K562 (cell line): ENCODE data around the gene KCTD1. TPM values are rescaled to one million over a fixed set of nuclear protein-coding genes. Genes with fewer than 3 reads are reported as not detected.

ENCODE experiments used
- ATAC-seq: fragments of 200-7000 bp; cut with Tn5 transposase; 3 replicates; pipeline ENCODE4 v1.9.1; 2020; ENCODE audit warnings: moderate library complexity
- BruUV-seq: library from RNA; stranded (reverse); fragments of 400-500 nt; replicated peaks from 2 replicates; lab custom pipeline; 2021; lab: Mats Ljungman, UMichigan
- CTCF ChIA-PET: fragments of 300-600 bp; formaldehyde crosslinking; extraction: SDS; loops from one replicate; lab custom pipeline; 2021; ENCODE audit warnings: low intra/inter-chr PET ratio; lab: Yijun Ruan, JAX
- POLR2A ChIA-PET: fragments of 300-600, 350-650 bp; sonication (Branson Sonifier 250); formaldehyde crosslinking; extraction: SDS; loops from one replicate; lab custom pipeline; 2021; ENCODE audit warnings: antibody characterized with exemption, inconsistent platforms; lab: Yijun Ruan, JAX
- DNase-seq, 4 experiments: peaks; one replicate each; pipeline versions ENCODE4 v3.0.0 to v3.0.0-alpha.2; 2011 to 2018; ENCODE audit warnings: low spot score in 3 of 4, mixed read lengths in 3 of 4; ENCODE audit errors: extremely low read depth in 1 of 4
- FAIRE-seq: peaks from 2 replicates; lab custom pipeline; 2011; peaks lifted over from hg19 to GRCh38; lab: Jason Lieb, UNC
- H2AFZ ChIP-seq: 2 replicates; pipeline ENCODE4 v1.6.0; 2011; ENCODE audit warnings: low read depth, low read length, control low read depth, inconsistent platforms
- H3K27ac ChIP-seq: fragments of 200-600 bp; 3 replicates; pipeline ENCODE4 v1.8.0; 2011; ENCODE audit warnings: low read depth, mild to moderate bottlenecking, control low read depth, inconsistent platforms, low read length, moderate library complexity, mixed read lengths; ENCODE audit errors: extremely low read depth
- H3K27me3 ChIP-seq, 2 experiments: fragments of 300-600 bp in 1 of 2; 2 replicates in 1 of 2; 3 replicates in 1 of 2; pipeline versions ENCODE4 v1.6.0 to v1.8.0; 2011; ENCODE audit warnings: inconsistent platforms in 2 of 2, low read length in 2 of 2, mild to moderate bottlenecking in 1 of 2, mixed read lengths in 1 of 2, moderate library complexity in 1 of 2; ENCODE audit not compliant: control insufficient read depth in 2 of 2, insufficient read depth in 2 of 2
- H3K36me3 ChIP-seq: fragments of 300-600 bp; 3 replicates; pipeline ENCODE4 v1.8.0; 2011; ENCODE audit warnings: mild to moderate bottlenecking, low read length, inconsistent platforms; ENCODE audit not compliant: control insufficient read depth, insufficient read depth
- H3K4me1 ChIP-seq, 2 experiments: fragments of 200-600 bp in 1 of 2; replicated peaks in 1 of 2; 2 replicates in 1 of 2; 3 replicates in 1 of 2; pipeline versions ENCODE4 v1.5.1 to v1.8.0; 2011; ENCODE audit warnings: inconsistent platforms in 2 of 2, low read length in 2 of 2, mild to moderate bottlenecking in 1 of 2, mixed read lengths in 1 of 2, moderate library complexity in 1 of 2; ENCODE audit not compliant: control insufficient read depth in 2 of 2, insufficient read depth in 2 of 2
- H3K4me2 ChIP-seq: 2 replicates; pipeline ENCODE4 v1.6.1; 2011; ENCODE audit warnings: low read length, control low read depth, inconsistent platforms, mixed read lengths; ENCODE audit not compliant: insufficient read depth
- H3K4me3 ChIP-seq: fragments of 200-600 bp; sonication (generic), shearing (Covaris generic); 2 replicates; pipeline ENCODE4 v1.5.1; 2016; ENCODE audit warnings: control low read depth, inconsistent platforms
- H3K79me2 ChIP-seq: fragments of 200-600 bp; 3 replicates; pipeline ENCODE4 v1.8.0; 2011; ENCODE audit warnings: low read length, inconsistent platforms; ENCODE audit not compliant: control insufficient read depth, insufficient read depth
- H3K9ac ChIP-seq, 2 experiments: 2 replicates each; pipeline versions ENCODE4 v1.6.0 to v1.6.1; 2011; ENCODE audit warnings: low read depth in 2 of 2, low read length in 2 of 2, control low read depth in 1 of 2, inconsistent platforms in 1 of 2, mild to moderate bottlenecking in 1 of 2, mixed read lengths in 1 of 2; ENCODE audit not compliant: insufficient read depth in 1 of 2
- H3K9me1 ChIP-seq: one replicate; pipeline ENCODE4 v1.6.0; 2011; ENCODE audit warnings: inconsistent platforms, mild to moderate bottlenecking, low read length, moderate library complexity; ENCODE audit not compliant: control insufficient read depth, insufficient read depth
- H3K9me3 ChIP-seq: replicated peaks from 2 replicates; pipeline ENCODE4 v1.5.1; 2011; ENCODE audit warnings: low read depth, low read length, inconsistent platforms; ENCODE audit not compliant: control insufficient read depth, insufficient read depth
- H4K20me1 ChIP-seq: replicated peaks from 2 replicates; pipeline ENCODE4 v1.6.1; 2011; ENCODE audit warnings: low read length, inconsistent platforms, mixed read lengths; ENCODE audit not compliant: control insufficient read depth, insufficient read depth
- L3MBTL2 ChIP-seq: fragments of 450-650 bp; IDR thresholded peaks from 2 replicates; pipeline ENCODE4 v1.6.1; 2016; ENCODE audit warnings: mild to moderate bottlenecking, moderate library complexity
- MXI1 ChIP-seq: IDR thresholded peaks from 2 replicates; pipeline ENCODE4 v1.6.1; 2011; ENCODE audit warnings: low read depth, mild to moderate bottlenecking, improper control_type of control experiment, low read length
- PML ChIP-seq: IDR thresholded peaks from 2 replicates; pipeline ENCODE4 v1.6.1; 2012; ENCODE audit warnings: low read length, inconsistent platforms
- PURB ChIP-seq: sonication (generic); formaldehyde crosslinking; IDR thresholded peaks from 2 replicates; pipeline ENCODE4 v1.9.0; 2021; ENCODE audit warnings: low read depth, mild to moderate bottlenecking, missing genetic modification reagents
- RAD21 ChIP-seq, 2 experiments: fragments of 250-450 bp in 1 of 2; fragments of 450-650 bp in 1 of 2; sonication (Bioruptor Pico) in 1 of 2; formaldehyde crosslinking in 1 of 2; IDR thresholded peaks in 1 of 2; conservative IDR thresholded peaks in 1 of 2; 2 replicates each; pipeline versions ENCODE4 v1.4.0 to v1.8.0; 2020 to 2022; ENCODE audit warnings: mild to moderate bottlenecking in 2 of 2, moderate library complexity in 1 of 2
- RBM22 ChIP-seq: fragments of 200-400 bp; formaldehyde crosslinking; IDR thresholded peaks from 2 replicates; pipeline ENCODE4 v1.6.1; 2018; ENCODE audit warnings: low read length, low read depth; ENCODE audit not compliant: poor library complexity, severe bottlenecking
- SNIP1 ChIP-seq: fragments of 450-650 bp; IDR thresholded peaks from 2 replicates; pipeline ENCODE4 v1.7.1; 2017; ENCODE audit warnings: low read depth, mild to moderate bottlenecking
- SREBF2 ChIP-seq: sonication (generic); formaldehyde crosslinking; IDR thresholded peaks from 2 replicates; pipeline ENCODE4 v1.4.0; 2020; ENCODE audit warnings: mild to moderate bottlenecking, missing genetic modification reagents
- SRSF7 ChIP-seq: fragments of 200-400 bp; formaldehyde crosslinking; optimal IDR thresholded peaks from 2 replicates; pipeline ENCODE3; 2017; ENCODE audit warnings: mild to moderate bottlenecking, low read depth, low read length
- U2AF2 ChIP-seq: fragments of 200-400 bp; formaldehyde crosslinking; optimal IDR thresholded peaks from 2 replicates; pipeline ENCODE3; 2017; ENCODE audit warnings: low read depth, mild to moderate bottlenecking, low read length
- XRCC3 ChIP-seq: fragments of 450-650 bp; IDR thresholded peaks from 2 replicates; pipeline ENCODE4 v1.6.1; 2017; ENCODE audit warnings: mild to moderate bottlenecking, moderate library complexity
- ZC3H8 ChIP-seq: fragments of 450-650 bp; IDR thresholded peaks from 2 replicates; pipeline ENCODE4 v1.6.1; 2017
- ZNF232 ChIP-seq: sonication (generic); formaldehyde crosslinking; IDR thresholded peaks from 2 replicates; pipeline ENCODE4 v1.8.0; 2022; ENCODE audit warnings: mild to moderate bottlenecking, missing genetic modification reagents
- WGBS: fragments of 100-300 bp; shearing (Covaris generic); methylation state at CpG from one replicate; pipeline ENCODE4 v1.1.6; 2016; ENCODE audit warnings: low coverage, mixed read lengths; ENCODE audit not compliant: insufficient coverage; ENCODE audit errors: missing lambda C conversion rate; 5-methylcytosine and 5-hydroxymethylcytosine counted together
- in situ Hi-C: fragments of 300-500 bp; cut with MboI; formaldehyde crosslinking; loops from 4 replicates; pipeline ENCODE4 v1.15.0; 2018; ENCODE audit warnings: inconsistent platforms, mixed read lengths
- intact Hi-C: fragments of 100-400 bp; cut with micrococcal nuclease; formaldehyde crosslinking; loops from 2 replicates; pipeline ENCODE4 v1.14.2; 2022
- polyA plus RNA-seq, 8 experiments: library from polyadenylated mRNA; depleted of rRNA in 4 of 8; stranded (reverse) in 5 of 8; unstranded in 3 of 8; fragments of >200 nt; fragmentation: Nextera tagmentation in 2 of 8; fragmentation: Illumina TruSeq in 1 of 8; extraction: Ambion mirVana in 2 of 8; extraction: Trizol in 1 of 8; gene quantifications; 2 replicates each; pipeline versions ENCODE4 v1.2.1 to v1.2.3, GENCODE V29; 2011 to 2014; ENCODE audit warnings: inconsistent platforms in 1 of 8, missing spikeins in 1 of 8
- total RNA-seq, 7 experiments: library from RNA; depleted of rRNA in 6 of 7; stranded (reverse); fragments of >200 nt in 6 of 7; fragmentation: Illumina TruSeq in 2 of 7; extraction: Trizol in 2 of 7; gene quantifications; 2 replicates each; pipeline versions ENCODE4 v1.2.1 to v1.2.3, GENCODE V29; 2011 to 2021; ENCODE audit warnings: low replicate concordance in 1 of 7
- TF ChIP-seq, protein P1 (sequence below): fragments of 250-450 bp; sonication (Bioruptor Pico); IDR thresholded peaks from 2 replicates; pipeline ENCODE4 v1.8.0; 2021; ENCODE audit warnings: mild to moderate bottlenecking, moderate library complexity
- TF ChIP-seq, protein P2 (sequence below), 2 experiments: fragments of 450-650 bp in 1 of 2; sonication (generic) in 1 of 2; formaldehyde crosslinking in 1 of 2; IDR thresholded peaks in 1 of 2; conservative IDR thresholded peaks in 1 of 2; 2 replicates each; pipeline versions ENCODE4 v1.6.1 to v1.8.1; 2016 to 2023; ENCODE audit warnings: mild to moderate bottlenecking in 2 of 2, moderate library complexity in 2 of 2, inconsistent platforms in 1 of 2, missing genetic modification reagents in 1 of 2
- TF ChIP-seq, protein P3 (sequence below): sonication (generic); formaldehyde crosslinking; IDR thresholded peaks from 2 replicates; pipeline ENCODE4 v1.8.0; 2022; ENCODE audit warnings: mild to moderate bottlenecking, missing genetic modification reagents
- TF ChIP-seq, protein P4 (sequence below): fragments of 450-650 bp; conservative IDR thresholded peaks from 2 replicates; pipeline ENCODE4 v1.6.1; 2016; ENCODE audit warnings: missing genetic modification characterization, low read depth, mild to moderate bottlenecking, control low read depth, missing compliant biosample characterization

Gene KCTD1
- total and polyA plus RNA-seq, 9 of the 15 experiments (the other 6 are each of a cell fraction or from before 2014, with no cell fraction given) = not detected

DNA sequence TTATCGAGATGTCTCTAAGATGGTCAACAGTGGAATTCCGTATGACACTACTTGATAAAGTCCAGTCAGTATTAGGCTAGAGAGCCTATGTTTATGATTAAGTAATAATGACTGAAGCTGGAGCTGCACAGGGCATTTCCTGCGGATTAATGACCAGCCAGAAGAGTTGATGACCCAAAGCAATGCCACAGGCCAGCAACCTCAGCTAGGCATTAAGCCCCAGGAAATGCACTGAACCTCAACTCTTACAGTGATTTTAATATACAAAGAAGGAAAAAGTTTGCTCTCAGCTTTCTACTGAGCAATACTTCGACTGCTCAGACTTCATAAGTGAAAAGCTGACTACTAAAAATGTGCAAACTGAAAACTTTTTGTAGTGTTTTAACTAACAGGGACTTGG, 3.9 kb downstream of the KCTD1 start:
- DNase-seq (no peak), ATAC-seq (no peak), FAIRE-seq (no peak)
- no peaks in the 10 kb centered on the region for H3K9me1 ChIP-seq
- no peak overlapping the region for H3K4me3 ChIP-seq
- ChIA-PET CTCF (no interaction called here), POLR2A (no interaction called here)
- H3K79me2 ChIP-seq = no peaks in the 10 kb centered on the region
- no peak overlapping the region for H3K27ac ChIP-seq
- in situ Hi-C loops = no loop called here
- TF ChIP-seq ZC3H8 = no peak
- TF ChIP-seq, protein P1, sequence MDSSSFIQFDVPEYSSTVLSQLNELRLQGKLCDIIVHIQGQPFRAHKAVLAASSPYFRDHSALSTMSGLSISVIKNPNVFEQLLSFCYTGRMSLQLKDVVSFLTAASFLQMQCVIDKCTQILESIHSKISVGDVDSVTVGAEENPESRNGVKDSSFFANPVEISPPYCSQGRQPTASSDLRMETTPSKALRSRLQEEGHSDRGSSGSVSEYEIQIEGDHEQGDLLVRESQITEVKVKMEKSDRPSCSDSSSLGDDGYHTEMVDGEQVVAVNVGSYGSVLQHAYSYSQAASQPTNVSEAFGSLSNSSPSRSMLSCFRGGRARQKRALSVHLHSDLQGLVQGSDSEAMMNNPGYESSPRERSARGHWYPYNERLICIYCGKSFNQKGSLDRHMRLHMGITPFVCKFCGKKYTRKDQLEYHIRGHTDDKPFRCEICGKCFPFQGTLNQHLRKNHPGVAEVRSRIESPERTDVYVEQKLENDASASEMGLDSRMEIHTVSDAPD (CRISPR knock-in tag) = no peak
- no peak for TF ChIP-seq RAD21 (CRISPR knock-in tag; conservative IDR thresholded peaks at IDR 0.05 in 1 of 2, IDR thresholded peaks at IDR 0.05 in 1 of 2)
- TF ChIP-seq U2AF2 = no peak
- no peak for TF ChIP-seq XRCC3
- no peak for TF ChIP-seq RBM22
- TF ChIP-seq ZNF232 (CRISPR knock-in tag) = no peak
- TF ChIP-seq, protein P2, sequence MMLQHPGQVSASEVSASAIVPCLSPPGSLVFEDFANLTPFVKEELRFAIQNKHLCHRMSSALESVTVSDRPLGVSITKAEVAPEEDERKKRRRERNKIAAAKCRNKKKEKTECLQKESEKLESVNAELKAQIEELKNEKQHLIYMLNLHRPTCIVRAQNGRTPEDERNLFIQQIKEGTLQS (IDR thresholded peaks at IDR 0.05) = no peak
- TF ChIP-seq, protein P2 (CRISPR knock-in tag; conservative IDR thresholded peaks at IDR 0.05) = no peak
- no peak for TF ChIP-seq PML
- no peak for TF ChIP-seq SNIP1
- TF ChIP-seq SRSF7 = no peak
- TF ChIP-seq MXI1 = no peak
- TF ChIP-seq, protein P3, sequence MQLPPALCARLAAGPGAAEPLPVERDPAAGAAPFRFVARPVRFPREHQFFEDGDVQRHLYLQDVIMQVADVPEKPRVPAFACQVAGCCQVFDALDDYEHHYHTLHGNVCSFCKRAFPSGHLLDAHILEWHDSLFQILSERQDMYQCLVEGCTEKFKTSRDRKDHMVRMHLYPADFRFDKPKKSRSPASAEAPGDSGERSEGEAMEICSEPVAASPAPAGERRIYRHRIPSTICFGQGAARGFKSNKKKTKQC (CRISPR knock-in tag) = no peak
- TF ChIP-seq SREBF2 (CRISPR knock-in tag) = no peak
- no peak for TF ChIP-seq L3MBTL2
- TF ChIP-seq, protein P4, sequence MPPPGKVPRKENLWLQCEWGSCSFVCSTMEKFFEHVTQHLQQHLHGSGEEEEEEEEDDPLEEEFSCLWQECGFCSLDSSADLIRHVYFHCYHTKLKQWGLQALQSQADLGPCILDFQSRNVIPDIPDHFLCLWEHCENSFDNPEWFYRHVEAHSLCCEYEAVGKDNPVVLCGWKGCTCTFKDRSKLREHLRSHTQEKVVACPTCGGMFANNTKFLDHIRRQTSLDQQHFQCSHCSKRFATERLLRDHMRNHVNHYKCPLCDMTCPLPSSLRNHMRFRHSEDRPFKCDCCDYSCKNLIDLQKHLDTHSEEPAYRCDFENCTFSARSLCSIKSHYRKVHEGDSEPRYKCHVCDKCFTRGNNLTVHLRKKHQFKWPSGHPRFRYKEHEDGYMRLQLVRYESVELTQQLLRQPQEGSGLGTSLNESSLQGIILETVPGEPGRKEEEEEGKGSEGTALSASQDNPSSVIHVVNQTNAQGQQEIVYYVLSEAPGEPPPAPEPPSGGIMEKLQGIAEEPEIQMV = no peak
- TF ChIP-seq PURB (CRISPR knock-in tag) = no peak
- no peaks in the 10 kb centered on the region for H3K36me3 ChIP-seq
- no peaks in the 10 kb centered on the region for H3K9me3 ChIP-seq
- H4K20me1 ChIP-seq = no peaks in the 10 kb centered on the region
- intact Hi-C loops = no loop called here
- WGBS = 0% methylated on average over 4 of the region's 4 CpGs
- no peak overlapping the region for H2AFZ ChIP-seq
- H3K9ac ChIP-seq = no peak overlapping the region
- H3K4me1 ChIP-seq = peaks cover 0 to 12% of the 10 kb centered on the region in 2 experiments; a peak in 1 of 5 replicates
- BruUV-seq = no TSS peak
- no peak overlapping the region for H3K4me2 ChIP-seq
- H3K27me3 ChIP-seq = peaks cover 0 to 4% of the 10 kb centered on the region in 2 experiments; a peak in 1 of 5 replicates
